Cardiac septum (tissue), 1 donor: ENCODE results near the gene LYPLA2. TPM values are rescaled to one million over a fixed set of nuclear protein-coding genes. Genes with fewer than 3 reads are reported as not detected.
"Not testable (repeated sequence)": the region's sequence is repeated elsewhere in the genome, so short reads cannot be mapped to it uniquely, and the experiment has no call there.

ENCODE experiments used
- DNase-seq: peaks from one replicate; pipeline ENCODE4 v3.0.0-alpha.2; 2020; ENCODE audit warnings: low spot score
- intact Hi-C: fragments of 100-400 bp; cut with DNase I; formaldehyde crosslinking; loops from one replicate; pipeline ENCODE4 v1.14.0; 2022
- total RNA-seq: library from RNA; stranded (reverse); fragmentation: NEBNext Ultra II Directional; extraction: Animal tissue kit (Norgen Biotek cat#: 25700); gene quantifications from one replicate; pipeline ENCODE4 v1.2.1, GENCODE V29; 2021
- donor health status: DM: no; HTN: no; CAD: no.

Gene LYPLA2
- total RNA-seq, 1 donor from 2014 or later = 27.2 TPM

- no peak for DNase-seq
- intact Hi-C loops = loop anchor here (2.0 kb wide), 1 partner anchor 15 kb away; the partner anchor contains the start of gene LYPLA2
These were observed 14.7 kb upstream of the LYPLA2 start for GRCh38 chr1:23776217-23776616.

GRCh38 chr1:23777979-23778814 is 12.7 kb upstream of the LYPLA2 start, which contains the start of gene PITHD1:
TSS of gene PITHD1 (plus strand) at chr1:23778418. CDS start at chr1:23778516, 98 bp downstream.
- intact Hi-C loops = loop anchor here (2.0 kb wide), 1 partner anchor 13 kb away; the partner anchor contains the start of gene LYPLA2
- peak; percentile 91 for DNase-seq

- intact Hi-C loops = no loop called here
- no peak for DNase-seq
These were observed 11.0 kb upstream of the LYPLA2 start for GRCh38 chr1:23779826-23780371.

- intact Hi-C loops, DNase-seq: not testable (repeated sequence)
These were observed 7.8 kb upstream of the LYPLA2 start for GRCh38 chr1:23783141-23783540.

GRCh38 chr1:23784846-23785245 is 6.1 kb upstream of the LYPLA2 start:
- intact Hi-C loops = no loop called here
- no peak for DNase-seq

GRCh38 chr1:23787701-23788100 is 3.2 kb upstream of the LYPLA2 start:
- no peak for DNase-seq

GRCh38 chr1:23788695-23789094 is 2.2 kb upstream of the LYPLA2 start:
- peak; percentile 56 for DNase-seq
- intact Hi-C loops = no loop called here

More at GRCh38 chr1:23787701-23788100, 3.2 kb upstream of the LYPLA2 start:
- intact Hi-C loops = no loop called here

GRCh38 chr1:23791516-23792047 is 637 bp downstream of the LYPLA2 start:
- intact Hi-C loops = loop anchor here (1.0 to 5.0 kb wide), 3 partner anchors 9 to 36 kb away; partner anchors contain the start of genes GALE and HMGCL
- DNase-seq = peak; percentile 78

- no peak for DNase-seq
- intact Hi-C loops = loop anchor here (5.0 kb wide), 1 partner anchor 35 kb away; the partner anchor contains the start of gene HMGCL
These were observed 1.4 kb downstream of the LYPLA2 start for GRCh38 chr1:23792151-23792945.

- intact Hi-C loops = loop anchor here (5.0 kb wide), 1 partner anchor 34 kb away; the partner anchor contains the start of gene HMGCL
- DNase-seq = no peak
These were observed 2.3 kb downstream of the LYPLA2 start for GRCh38 chr1:23793018-23793781.

GRCh38 chr1:23793861-23794731 is 3.2 kb downstream of the LYPLA2 start:
- intact Hi-C loops = loop anchor here (5.0 kb wide), 1 partner anchor 33 kb away; the partner anchor contains the start of gene HMGCL
- DNase-seq = no peak

GRCh38 chr1:23794732-23795182 is 3.8 kb downstream of the LYPLA2 start:
- DNase-seq = not testable (repeated sequence)

GRCh38 chr1:23795676-23796465 is 4.9 kb downstream of the LYPLA2 start:
- intact Hi-C loops = no loop called here
- no peak for DNase-seq

More at GRCh38 chr1:23794732-23795182, 3.8 kb downstream of the LYPLA2 start:
- intact Hi-C loops = loop anchor here (5.0 kb wide), 1 partner anchor 33 kb away; the partner anchor contains the start of gene HMGCL

GRCh38 chr1:23796466-23797271 is 5.7 kb downstream of the LYPLA2 start:
- intact Hi-C loops = no loop called here
- DNase-seq = no peak

GRCh38 chr1:23797478-23798448 is 6.8 kb downstream of the LYPLA2 start:
- intact Hi-C loops = no loop called here
- DNase-seq = no peak
